Right atrium auricular region (tissue), 2 donors: ENCODE data around the gene LAMA2. TPM values are rescaled to one million over a fixed set of nuclear protein-coding genes. Genes with fewer than 3 reads are reported as not detected.

Experiments used
- DNase-seq: peaks from one replicate; pipeline ENCODE4 v3.0.0-alpha.2; 2019; ENCODE audit warnings: low spot score
- H3K27ac ChIP-seq, 2 donors: fragments of 200-600 bp; sonication (generic); 1 replicate in 1 of 2; 2 replicates in 1 of 2; pipeline ENCODE4 v1.5.1; 2016 to 2019
- H3K27me3 ChIP-seq, 2 donors: fragments of 200-600 bp; sonication (generic); one replicate each; pipeline versions ENCODE4 v1.5.1 to v1.6.0; 2017 to 2019
- H3K36me3 ChIP-seq: fragments of 200-600 bp; sonication (generic); one replicate; pipeline ENCODE4 v1.5.1; 2016
- H3K4me1 ChIP-seq, 2 donors: fragments of 200-600 bp; sonication (generic); one replicate each; pipeline versions ENCODE4 v1.5.1 to v1.6.0; 2017 to 2019
- H3K4me3 ChIP-seq, 2 donors: fragments of 200-600 bp; sonication (generic); 1 replicate in 1 of 2; 2 replicates in 1 of 2; pipeline ENCODE4 v1.5.1; 2017 to 2019; ENCODE audit warnings: mild to moderate bottlenecking in 1 of 2, moderate library complexity in 1 of 2
- H3K9me3 ChIP-seq, 2 donors: fragments of 200-600 bp; sonication (generic); one replicate each; pipeline ENCODE4 v1.5.1; 2019
- total RNA-seq, 2 donors: library from RNA; depleted of rRNA; stranded (reverse); fragments of >200 nt; gene quantifications; one replicate each; pipeline ENCODE4 v1.1.0, GENCODE V29; 2016
- TF ChIP-seq, protein P1 (sequence below), 2 donors: fragments of 200-600 bp; sonication (generic); IDR thresholded peaks; one replicate each; pipeline ENCODE4 v1.5.1; 2019; ENCODE audit warnings: antibody characterized with exemption in 2 of 2

LAMA2 gene
- total RNA-seq, 2 donors from 2014 or later = 150 to 166 TPM

DNA sequence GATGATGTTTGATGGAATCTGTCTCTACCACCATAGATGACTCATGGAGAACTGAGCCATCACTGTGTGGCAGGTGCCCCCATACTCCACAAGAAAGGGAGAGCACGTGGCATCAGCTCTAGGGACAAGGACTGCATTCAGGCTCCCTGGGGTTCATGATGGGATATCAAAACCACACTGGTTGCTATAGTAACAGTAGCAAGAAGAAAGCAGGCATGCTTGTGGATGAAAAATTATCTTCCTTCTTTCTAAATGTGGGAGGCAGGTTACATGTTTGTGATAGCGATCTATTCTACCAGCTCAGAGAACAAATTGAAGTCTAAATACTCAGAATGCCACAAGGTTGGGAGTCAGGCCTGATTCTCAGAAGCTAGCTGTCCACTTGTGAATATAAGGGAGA lies 602.8 kb downstream of the LAMA2 start:
- H3K27ac ChIP-seq = no peak overlapping the region
- H3K4me3 ChIP-seq = no peak overlapping the region
- TF ChIP-seq, protein P1, sequence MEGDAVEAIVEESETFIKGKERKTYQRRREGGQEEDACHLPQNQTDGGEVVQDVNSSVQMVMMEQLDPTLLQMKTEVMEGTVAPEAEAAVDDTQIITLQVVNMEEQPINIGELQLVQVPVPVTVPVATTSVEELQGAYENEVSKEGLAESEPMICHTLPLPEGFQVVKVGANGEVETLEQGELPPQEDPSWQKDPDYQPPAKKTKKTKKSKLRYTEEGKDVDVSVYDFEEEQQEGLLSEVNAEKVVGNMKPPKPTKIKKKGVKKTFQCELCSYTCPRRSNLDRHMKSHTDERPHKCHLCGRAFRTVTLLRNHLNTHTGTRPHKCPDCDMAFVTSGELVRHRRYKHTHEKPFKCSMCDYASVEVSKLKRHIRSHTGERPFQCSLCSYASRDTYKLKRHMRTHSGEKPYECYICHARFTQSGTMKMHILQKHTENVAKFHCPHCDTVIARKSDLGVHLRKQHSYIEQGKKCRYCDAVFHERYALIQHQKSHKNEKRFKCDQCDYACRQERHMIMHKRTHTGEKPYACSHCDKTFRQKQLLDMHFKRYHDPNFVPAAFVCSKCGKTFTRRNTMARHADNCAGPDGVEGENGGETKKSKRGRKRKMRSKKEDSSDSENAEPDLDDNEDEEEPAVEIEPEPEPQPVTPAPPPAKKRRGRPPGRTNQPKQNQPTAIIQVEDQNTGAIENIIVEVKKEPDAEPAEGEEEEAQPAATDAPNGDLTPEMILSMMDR (IDR thresholded peaks at IDR 0.05) = no peak

GRCh38 chr6:129486327-129486726 lies 603.4 kb downstream of the LAMA2 start:
- Histone ChIP-seq H3K27me3 (no peaks in the 10 kb centered on the region), H3K9me3 (no peaks in the 10 kb centered on the region), H3K4me3 (no peak overlapping the region), H3K36me3 (peaks cover 46% of the 10 kb centered on the region), H3K4me1 (peaks cover 0 to 24% of the 10 kb centered on the region in 2 donors), H3K27ac (no peak overlapping the region)
- no peak for DNase-seq
- TF ChIP-seq, protein P1 (IDR thresholded peaks at IDR 0.05) = no peak

More for the DNA sequence above, 602.8 kb downstream of the LAMA2 start:
- peaks cover 0 to 18% of the 10 kb centered on the region in 2 donors for H3K4me1 ChIP-seq
- H3K27me3 ChIP-seq = no peaks in the 10 kb centered on the region
- H3K36me3 ChIP-seq = peaks cover 51% of the 10 kb centered on the region
- DNase-seq = no peak
- no peaks in the 10 kb centered on the region for H3K9me3 ChIP-seq

GRCh38 chr6:129488313-129488712 lies 605.4 kb downstream of the LAMA2 start:
- no peak for DNase-seq
- H3K27ac ChIP-seq = no peak overlapping the region
- H3K9me3 ChIP-seq = no peaks in the 10 kb centered on the region
- TF ChIP-seq, protein P1 (IDR thresholded peaks at IDR 0.05) = no peak
- no peak overlapping the region for H3K4me3 ChIP-seq
- peaks cover 0 to 33% of the 10 kb centered on the region in 2 donors for H3K4me1 ChIP-seq
- H3K27me3 ChIP-seq = no peaks in the 10 kb centered on the region
- H3K36me3 ChIP-seq = peaks cover 54% of the 10 kb centered on the region

GRCh38 chr6:129489215-129489765 lies 606.4 kb downstream of the LAMA2 start:
- peaks cover 60% of the 10 kb centered on the region for H3K36me3 ChIP-seq

GRCh38 chr6:129490521-129491255 lies 607.8 kb downstream of the LAMA2 start:
- no peaks in the 10 kb centered on the region for H3K9me3 ChIP-seq
- TF ChIP-seq, protein P1 (IDR thresholded peaks at IDR 0.05) = no peak
- H3K27me3 ChIP-seq = no peaks in the 10 kb centered on the region
- peak overlapping the region in 1 of 2 donors; percentile 29 for H3K4me3 ChIP-seq
- H3K4me1 ChIP-seq = peaks cover 0 to 33% of the 10 kb centered on the region in 2 donors
- H3K36me3 ChIP-seq = peaks cover 66% of the 10 kb centered on the region
- no peak for DNase-seq
- peak overlapping the region; percentile 86 to 88 for H3K27ac ChIP-seq

More at GRCh38 chr6:129489215-129489765, 606.4 kb downstream of the LAMA2 start:
- DNase-seq = no peak
- Histone ChIP-seq H3K27me3 (no peaks in the 10 kb centered on the region), H3K4me3 (no peak overlapping the region), H3K4me1 (peaks cover 0 to 33% of the 10 kb centered on the region in 2 donors), H3K9me3 (no peaks in the 10 kb centered on the region), H3K27ac (peak overlapping the region; percentile 86 to 88)
- TF ChIP-seq, protein P1 (IDR thresholded peaks at IDR 0.05) = no peak
